K562 (cell line): ENCODE results near the gene LYSMD4. TPM values are rescaled to one million over a fixed set of nuclear protein-coding genes. Genes with fewer than 3 reads are reported as not detected.

Experiments used
- ATAC-seq: fragments of 200-7000 bp; cut with Tn5 transposase; 3 replicates; pipeline ENCODE4 v1.9.1; 2020; ENCODE audit warnings: moderate library complexity
- BruUV-seq: library from RNA; stranded (reverse); fragments of 400-500 nt; replicated peaks from 2 replicates; lab custom pipeline; 2021; lab: Mats Ljungman, UMichigan
- CTCF ChIA-PET: fragments of 300-600 bp; formaldehyde crosslinking; extraction: SDS; loops from one replicate; lab custom pipeline; 2021; ENCODE audit warnings: low intra/inter-chr PET ratio; lab: Yijun Ruan, JAX
- POLR2A ChIA-PET: fragments of 300-600, 350-650 bp; sonication (Branson Sonifier 250); formaldehyde crosslinking; extraction: SDS; loops from one replicate; lab custom pipeline; 2021; ENCODE audit warnings: antibody characterized with exemption, inconsistent platforms; lab: Yijun Ruan, JAX
- DNase-seq, 4 experiments: peaks; one replicate each; pipeline versions ENCODE4 v3.0.0 to v3.0.0-alpha.2; 2011 to 2018; ENCODE audit warnings: low spot score in 3 of 4, mixed read lengths in 3 of 4; ENCODE audit errors: extremely low read depth in 1 of 4
- FAIRE-seq: peaks from 2 replicates; lab custom pipeline; 2011; peaks lifted over from hg19 to GRCh38; lab: Jason Lieb, UNC
- H2AFZ ChIP-seq: 2 replicates; pipeline ENCODE4 v1.6.0; 2011; ENCODE audit warnings: low read depth, low read length, control low read depth, inconsistent platforms
- H3K27ac ChIP-seq: fragments of 200-600 bp; 3 replicates; pipeline ENCODE4 v1.8.0; 2011; ENCODE audit warnings: low read depth, mild to moderate bottlenecking, control low read depth, inconsistent platforms, low read length, moderate library complexity, mixed read lengths; ENCODE audit errors: extremely low read depth
- H3K27me3 ChIP-seq, 2 experiments: fragments of 300-600 bp in 1 of 2; 2 replicates in 1 of 2; 3 replicates in 1 of 2; pipeline versions ENCODE4 v1.6.0 to v1.8.0; 2011; ENCODE audit warnings: inconsistent platforms in 2 of 2, low read length in 2 of 2, mild to moderate bottlenecking in 1 of 2, mixed read lengths in 1 of 2, moderate library complexity in 1 of 2; ENCODE audit not compliant: control insufficient read depth in 2 of 2, insufficient read depth in 2 of 2
- H3K36me3 ChIP-seq: fragments of 300-600 bp; 3 replicates; pipeline ENCODE4 v1.8.0; 2011; ENCODE audit warnings: mild to moderate bottlenecking, low read length, inconsistent platforms; ENCODE audit not compliant: control insufficient read depth, insufficient read depth
- H3K4me1 ChIP-seq, 2 experiments: fragments of 200-600 bp in 1 of 2; replicated peaks in 1 of 2; 2 replicates in 1 of 2; 3 replicates in 1 of 2; pipeline versions ENCODE4 v1.5.1 to v1.8.0; 2011; ENCODE audit warnings: inconsistent platforms in 2 of 2, low read length in 2 of 2, mild to moderate bottlenecking in 1 of 2, mixed read lengths in 1 of 2, moderate library complexity in 1 of 2; ENCODE audit not compliant: control insufficient read depth in 2 of 2, insufficient read depth in 2 of 2
- H3K4me2 ChIP-seq: 2 replicates; pipeline ENCODE4 v1.6.1; 2011; ENCODE audit warnings: low read length, control low read depth, inconsistent platforms, mixed read lengths; ENCODE audit not compliant: insufficient read depth
- H3K4me3 ChIP-seq: fragments of 200-600 bp; sonication (generic), shearing (Covaris generic); 2 replicates; pipeline ENCODE4 v1.5.1; 2016; ENCODE audit warnings: control low read depth, inconsistent platforms
- H3K79me2 ChIP-seq: fragments of 200-600 bp; 3 replicates; pipeline ENCODE4 v1.8.0; 2011; ENCODE audit warnings: low read length, inconsistent platforms; ENCODE audit not compliant: control insufficient read depth, insufficient read depth
- H3K9ac ChIP-seq, 2 experiments: 2 replicates each; pipeline versions ENCODE4 v1.6.0 to v1.6.1; 2011; ENCODE audit warnings: low read depth in 2 of 2, low read length in 2 of 2, control low read depth in 1 of 2, inconsistent platforms in 1 of 2, mild to moderate bottlenecking in 1 of 2, mixed read lengths in 1 of 2; ENCODE audit not compliant: insufficient read depth in 1 of 2
- H3K9me1 ChIP-seq: one replicate; pipeline ENCODE4 v1.6.0; 2011; ENCODE audit warnings: inconsistent platforms, mild to moderate bottlenecking, low read length, moderate library complexity; ENCODE audit not compliant: control insufficient read depth, insufficient read depth
- H3K9me3 ChIP-seq: replicated peaks from 2 replicates; pipeline ENCODE4 v1.5.1; 2011; ENCODE audit warnings: low read depth, low read length, inconsistent platforms; ENCODE audit not compliant: control insufficient read depth, insufficient read depth
- H4K20me1 ChIP-seq: replicated peaks from 2 replicates; pipeline ENCODE4 v1.6.1; 2011; ENCODE audit warnings: low read length, inconsistent platforms, mixed read lengths; ENCODE audit not compliant: control insufficient read depth, insufficient read depth
- BACH1 ChIP-seq: fragments of 200-800 bp; sonication (Bioruptor generic); IDR thresholded peaks from 2 replicates; pipeline ENCODE4 v1.6.1; 2016; ENCODE audit warnings: missing genetic modification characterization, missing compliant biosample characterization
- ETV5 ChIP-seq: sonication (generic); formaldehyde crosslinking; IDR thresholded peaks from 2 replicates; pipeline ENCODE4 v1.4.0; 2020; ENCODE audit warnings: low read depth, mild to moderate bottlenecking, missing genetic modification reagents
- PCBP1 ChIP-seq: fragments of 200-400 bp; formaldehyde crosslinking; IDR thresholded peaks from 2 replicates; pipeline ENCODE4 v1.6.1; 2018; ENCODE audit warnings: mild to moderate bottlenecking, low read depth, low read length; ENCODE audit not compliant: poor library complexity, severe bottlenecking
- RAD21 ChIP-seq, 2 experiments: fragments of 250-450 bp in 1 of 2; fragments of 450-650 bp in 1 of 2; sonication (Bioruptor Pico) in 1 of 2; formaldehyde crosslinking in 1 of 2; IDR thresholded peaks in 1 of 2; conservative IDR thresholded peaks in 1 of 2; 2 replicates each; pipeline versions ENCODE4 v1.4.0 to v1.8.0; 2020 to 2022; ENCODE audit warnings: mild to moderate bottlenecking in 2 of 2, moderate library complexity in 1 of 2
- SMAD4 ChIP-seq: fragments of 250-450 bp; sonication (Bioruptor Pico); conservative IDR thresholded peaks from 2 replicates; pipeline ENCODE4 v1.8.0; 2021; ENCODE audit warnings: inconsistent platforms, mild to moderate bottlenecking, moderate library complexity
- TCFL5 ChIP-seq: fragments of 250-450 bp; sonication (Bioruptor Pico); conservative IDR thresholded peaks from 2 replicates; pipeline ENCODE4 v1.6.1; 2021; ENCODE audit warnings: mild to moderate bottlenecking, moderate library complexity, matching md5 sums
- YBX1 ChIP-seq: fragments of 450-650 bp; IDR thresholded peaks from 2 replicates; pipeline ENCODE4 v1.7.1; 2016; ENCODE audit warnings: mild to moderate bottlenecking
- ZEB2 ChIP-seq: fragments of 450-650 bp; IDR thresholded peaks from 2 replicates; pipeline ENCODE4 v1.6.1; 2016
- ZNF316 ChIP-seq: fragments of 450-650 bp; IDR thresholded peaks from 2 replicates; pipeline ENCODE4 v1.6.1; 2016
- ZNF318 ChIP-seq, 2 experiments: fragments of 450-650 bp; IDR thresholded peaks; 2 replicates each; pipeline ENCODE4 v1.6.1; 2016; ENCODE audit warnings: mild to moderate bottlenecking in 2 of 2, borderline replicate concordance in 1 of 2, low read depth in 1 of 2, moderate library complexity in 1 of 2
- ZNF41 ChIP-seq: fragments of 250-450 bp; sonication (Bioruptor Pico); conservative IDR thresholded peaks from 2 replicates; pipeline ENCODE4 v1.4.0; 2020; ENCODE audit warnings: mild to moderate bottlenecking
- WGBS: fragments of 100-300 bp; shearing (Covaris generic); methylation state at CpG from one replicate; pipeline ENCODE4 v1.1.6; 2016; ENCODE audit warnings: low coverage, mixed read lengths; ENCODE audit not compliant: insufficient coverage; ENCODE audit errors: missing lambda C conversion rate; 5-methylcytosine and 5-hydroxymethylcytosine counted together
- in situ Hi-C: fragments of 300-500 bp; cut with MboI; formaldehyde crosslinking; loops from 4 replicates; pipeline ENCODE4 v1.15.0; 2018; ENCODE audit warnings: inconsistent platforms, mixed read lengths
- intact Hi-C: fragments of 100-400 bp; cut with micrococcal nuclease; formaldehyde crosslinking; loops from 2 replicates; pipeline ENCODE4 v1.14.2; 2022
- polyA plus RNA-seq, 8 experiments: library from polyadenylated mRNA; depleted of rRNA in 4 of 8; stranded (reverse) in 5 of 8; unstranded in 3 of 8; fragments of >200 nt; fragmentation: Nextera tagmentation in 2 of 8; fragmentation: Illumina TruSeq in 1 of 8; extraction: Ambion mirVana in 2 of 8; extraction: Trizol in 1 of 8; gene quantifications; 2 replicates each; pipeline versions ENCODE4 v1.2.1 to v1.2.3, GENCODE V29; 2011 to 2014; ENCODE audit warnings: inconsistent platforms in 1 of 8, missing spikeins in 1 of 8
- total RNA-seq, 7 experiments: library from RNA; depleted of rRNA in 6 of 7; stranded (reverse); fragments of >200 nt in 6 of 7; fragmentation: Illumina TruSeq in 2 of 7; extraction: Trizol in 2 of 7; gene quantifications; 2 replicates each; pipeline versions ENCODE4 v1.2.1 to v1.2.3, GENCODE V29; 2011 to 2021; ENCODE audit warnings: low replicate concordance in 1 of 7

The LYSMD4 gene
- total and polyA plus RNA-seq, 9 of the 15 experiments (the other 6 are each of a cell fraction or from before 2014, with no cell fraction given) = 0.46 to 3.1 (median 2.0) TPM

GRCh38 chr15:99707473-99708270 lies 25.6 kb downstream of the LYSMD4 start:
- in situ Hi-C loops = no loop called here
- no peak for TF ChIP-seq ZNF316
- TF ChIP-seq ZNF318 (IDR thresholded peaks at IDR 0.05; ENCODE audit: borderline replicate concordance in 1 of 2, low read depth in 1 of 2) = no peak
- TF ChIP-seq PCBP1 = no peak
- no peak for TF ChIP-seq ZNF41
- no peak for TF ChIP-seq BACH1
- TF ChIP-seq ETV5 = no peak
- TF ChIP-seq YBX1 = no peak
- no peak for TF ChIP-seq RAD21 (CRISPR knock-in tag; conservative IDR thresholded peaks at IDR 0.05 in 1 of 2, IDR thresholded peaks at IDR 0.05 in 1 of 2)
- TF ChIP-seq SMAD4 (CRISPR knock-in tag) = no peak
- TF ChIP-seq ZEB2 = no peak
- no peak for TF ChIP-seq TCFL5
- TF ChIP-seq, all 486 proteins: peak for 0
- no peak overlapping the region for H3K9ac ChIP-seq

More at GRCh38 chr15:99707473-99708270, 25.6 kb downstream of the LYSMD4 start:
- DNase-seq (no peak), FAIRE-seq (no peak), ATAC-seq (no peak)
- H3K27ac ChIP-seq = no peak overlapping the region
- POLR2A ChIA-PET = interaction anchor here (1.6 kb wide), 1 partner anchor 10 kb away, joined by 3 read pairs; no protein-coding TSS in a partner anchor
- H3K36me3 ChIP-seq = no peaks in the 10 kb centered on the region
- BruUV-seq = no TSS peak
- intact Hi-C loops = loop anchor here (10.0 kb wide), 2 partner anchors 203 to 303 kb away; no protein-coding TSS in a partner anchor
- no peaks in the 10 kb centered on the region for H3K27me3 ChIP-seq
- 43% methylated on average over 11 of the region's 11 CpGs for WGBS
- no peak overlapping the region for H2AFZ ChIP-seq
- peaks cover 0 to 6% of the 10 kb centered on the region in 2 experiments; a peak in 3 of 5 replicates for H3K4me1 ChIP-seq
- no peaks in the 10 kb centered on the region for H3K79me2 ChIP-seq
- no peaks in the 10 kb centered on the region for H3K9me1 ChIP-seq
- CTCF ChIA-PET = no interaction called here
- H4K20me1 ChIP-seq = no peaks in the 10 kb centered on the region
- H3K4me3 ChIP-seq = no peak overlapping the region
- no peaks in the 10 kb centered on the region for H3K9me3 ChIP-seq
- no peak overlapping the region for H3K4me2 ChIP-seq
